ENCODE results near the gene BCAN.

Gene BCAN

DNA sequence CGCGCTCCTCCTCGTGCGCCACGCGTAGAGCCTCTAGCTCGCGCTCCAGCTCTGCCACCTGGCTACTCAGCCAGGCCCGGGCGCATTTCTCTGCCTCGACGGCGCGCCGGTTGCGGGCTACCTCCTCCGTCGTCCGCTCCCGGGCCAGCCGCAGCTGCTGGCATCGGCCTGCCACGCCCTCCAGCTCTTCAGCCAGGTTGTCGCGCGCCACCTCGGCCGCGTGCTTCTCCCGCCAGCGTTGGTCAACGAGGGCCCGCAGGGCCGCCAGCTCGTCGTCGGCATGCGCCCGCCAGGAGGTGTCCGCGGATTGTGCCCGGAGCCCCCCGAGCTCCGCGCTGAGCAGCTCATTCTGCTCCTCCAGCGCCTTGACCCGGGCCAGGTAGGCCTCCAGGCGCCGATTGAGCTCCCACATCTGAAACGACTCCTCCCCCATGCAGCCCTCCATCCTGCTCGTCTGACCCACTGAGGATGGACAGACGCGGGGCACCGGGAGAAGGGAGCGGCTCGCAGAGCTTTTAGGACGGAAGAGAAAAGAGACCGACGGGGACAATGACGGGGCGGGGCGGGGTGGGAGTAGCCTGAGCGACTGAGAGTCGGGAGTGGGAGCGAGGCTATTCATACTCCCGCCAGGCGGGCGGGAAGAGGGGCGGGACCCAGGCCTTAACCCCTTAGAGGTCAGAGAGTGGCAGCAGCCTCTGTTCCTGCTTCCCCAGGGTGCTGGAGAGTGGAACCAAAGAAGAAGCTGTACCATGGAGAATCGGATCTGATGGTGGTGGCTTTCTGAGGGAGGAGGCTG lies 35.1 kb downstream of the BCAN start, which contains the start of gene NES:
Gene NES (minus strand): TSS at position 588 of the 796 bp plus-strand sequence. CDS start 143 bp downstream, at position 445.
- Mint-ChIP-seq H3K27me3 (peaks cover 17% of the 10 kb centered on the region), H3K27ac (no peak within 1 kb of the TSS), H3K36me3 (no peaks in the 10 kb centered on the region), H3K9me3 (no peaks in the 10 kb centered on the region), H3K4me1 (peaks cover 8% of the 10 kb centered on the region), H3K4me3 (peak within 1 kb of the TSS; percentile 33)
- DNase-seq (ENCODE audit: low spot score in 2 of 2), result no peak
- no peak for ATAC-seq (ENCODE audit: low read depth)

DNA sequence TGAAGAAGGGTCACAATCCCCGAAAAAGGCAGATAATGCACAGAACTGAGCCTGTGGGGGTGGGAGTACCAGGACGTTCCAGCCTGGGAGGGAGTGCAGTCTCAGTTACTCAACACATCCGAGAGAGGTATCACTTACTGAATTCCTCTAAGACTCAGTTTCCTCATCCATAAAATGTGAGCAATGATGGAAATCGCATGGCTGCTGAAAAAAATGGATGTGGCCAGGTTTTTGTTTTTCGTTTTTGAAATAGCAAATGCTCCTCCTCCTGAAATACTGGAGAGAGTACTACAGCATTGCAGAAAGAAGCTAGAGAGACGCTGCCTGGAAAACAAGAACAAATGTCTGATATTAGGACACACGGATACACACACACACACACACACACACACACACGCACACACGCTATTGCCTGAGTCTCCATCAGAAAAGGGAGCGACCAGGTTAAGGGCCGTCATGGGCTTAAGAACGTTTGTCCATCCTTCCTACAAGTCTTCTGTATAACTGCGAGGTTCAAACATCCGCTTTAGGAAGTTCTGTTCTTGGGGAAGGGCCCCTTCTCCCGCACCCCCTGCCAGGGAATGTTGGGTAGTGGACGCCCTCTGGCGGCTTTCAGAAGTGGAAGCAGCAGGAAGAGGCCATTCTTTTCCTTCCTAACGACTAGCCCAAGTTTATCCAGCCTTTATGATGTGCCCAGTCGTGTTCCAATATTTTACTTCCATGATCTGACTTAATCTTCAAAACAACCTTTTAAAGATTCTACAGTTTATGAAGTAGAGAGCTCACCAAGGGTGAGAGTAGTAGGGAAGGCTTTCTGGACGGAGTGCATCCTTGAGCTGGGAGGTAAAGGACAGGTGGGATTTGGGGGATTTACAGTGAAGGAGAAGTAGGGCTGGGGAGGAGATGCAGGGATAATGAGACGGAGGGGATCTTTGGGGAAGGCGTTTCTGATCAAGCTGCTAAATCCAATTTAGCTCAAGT lies 36.0 kb downstream of the BCAN start:
- H3K9me3 Mint-ChIP-seq, result no peaks in the 10 kb centered on the region
- peaks cover 8% of the 10 kb centered on the region for H3K4me1 Mint-ChIP-seq
- H3K36me3 Mint-ChIP-seq, result no peaks in the 10 kb centered on the region
- H3K27me3 Mint-ChIP-seq, result peaks cover 18% of the 10 kb centered on the region
- DNase-seq (ENCODE audit: low spot score in 2 of 2), result no peak
- H3K27ac Mint-ChIP-seq, result no peak overlapping the region
- no peak overlapping the region for H3K4me3 Mint-ChIP-seq
- no peak for ATAC-seq (ENCODE audit: low read depth)

- Mint-ChIP-seq H3K4me1 (peaks cover 15% of the 10 kb centered on the region), H3K9me3 (no peaks in the 10 kb centered on the region), H3K27ac (no peak overlapping the region), H3K36me3 (no peaks in the 10 kb centered on the region), H3K4me3 (no peak overlapping the region), H3K27me3 (peaks cover 29% of the 10 kb centered on the region)
- DNase-seq (ENCODE audit: low spot score in 2 of 2), result no peak
- ATAC-seq (ENCODE audit: low read depth), result no peak
These were observed 38.1 kb downstream of the BCAN start for GRCh38 chr1:156680056-156680455.

- no peak overlapping the region for H3K4me3 Mint-ChIP-seq
- H3K27me3 Mint-ChIP-seq, result peaks cover 27% of the 10 kb centered on the region
- ATAC-seq (ENCODE audit: low read depth), result no peak
- peaks cover 15% of the 10 kb centered on the region for H3K4me1 Mint-ChIP-seq
- DNase-seq (ENCODE audit: low spot score in 2 of 2), result no peak
- no peaks in the 10 kb centered on the region for H3K36me3 Mint-ChIP-seq
- H3K27ac Mint-ChIP-seq, result no peak overlapping the region
- no peaks in the 10 kb centered on the region for H3K9me3 Mint-ChIP-seq
These were observed 39.5 kb downstream of the BCAN start for GRCh38 chr1:156681196-156681960.

DNA sequence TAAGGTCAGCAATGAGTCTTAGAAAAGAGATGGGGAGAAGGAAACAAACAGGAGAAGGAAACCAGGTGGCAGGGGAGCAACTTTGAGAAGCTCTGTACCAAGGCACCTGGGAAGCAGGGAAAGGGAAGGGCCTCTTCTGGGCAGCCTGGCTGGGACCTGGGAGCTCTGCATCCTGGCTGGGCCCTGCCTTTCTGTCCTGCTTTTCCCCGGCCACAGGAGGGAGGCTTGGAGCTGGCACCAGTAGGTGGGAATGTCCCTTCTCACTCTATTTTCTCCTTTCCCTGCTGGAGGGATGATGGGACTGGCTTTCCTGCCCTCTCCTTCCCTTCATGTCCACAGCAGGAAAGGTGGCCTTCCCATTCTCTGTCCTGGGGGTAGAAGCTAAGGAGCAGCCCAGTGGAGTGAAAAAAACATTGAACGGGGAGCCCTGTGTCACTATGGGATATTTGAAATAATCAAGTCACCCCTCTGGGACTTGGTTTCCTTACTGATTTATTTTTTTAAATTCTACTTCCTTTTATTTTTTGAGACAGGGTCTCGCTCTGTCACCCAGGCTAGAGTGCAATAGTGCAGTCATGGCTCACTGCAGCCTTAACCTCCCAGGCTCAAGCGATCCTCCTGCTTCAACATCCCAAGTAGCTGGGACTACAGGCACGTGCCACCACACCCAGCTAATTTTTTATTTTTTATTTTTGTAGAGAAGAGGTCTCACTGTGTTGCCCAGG lies 40.4 kb downstream of the BCAN start:
- Mint-ChIP-seq H3K4me3 (no peak overlapping the region), H3K9me3 (no peaks in the 10 kb centered on the region), H3K27ac (no peak overlapping the region), H3K36me3 (no peaks in the 10 kb centered on the region), H3K4me1 (peaks cover 15% of the 10 kb centered on the region), H3K27me3 (peaks cover 26% of the 10 kb centered on the region)
- DNase-seq (ENCODE audit: low spot score in 2 of 2) (no peak), ATAC-seq (ENCODE audit: low read depth) (peak; percentile 29)

DNA sequence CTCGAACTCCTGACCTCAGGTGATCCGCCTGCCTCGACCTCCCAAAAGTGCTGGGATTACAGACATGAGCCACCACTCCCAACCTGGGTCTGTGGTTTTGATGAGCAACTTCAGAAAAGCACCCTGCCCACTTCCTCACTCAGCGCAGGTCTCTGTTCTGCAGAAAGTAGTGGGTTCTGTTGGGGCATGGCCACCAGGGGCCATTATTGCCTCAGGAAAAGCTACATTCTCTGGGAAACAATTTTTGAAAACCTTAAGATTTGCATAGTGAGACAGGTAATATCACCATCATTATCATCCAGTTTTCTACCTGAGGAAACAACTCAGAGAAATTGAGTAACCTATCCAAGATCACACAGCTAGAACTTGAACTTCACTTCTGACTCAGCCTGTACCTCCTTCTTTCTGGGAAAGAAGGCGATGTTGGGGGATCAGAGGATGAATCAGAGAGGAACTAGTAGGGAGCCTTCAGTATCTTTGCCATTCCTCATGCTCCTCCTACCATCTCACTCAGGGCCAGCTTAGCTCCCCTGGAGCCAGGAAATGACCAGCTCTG lies 42.4 kb downstream of the BCAN start:
- H3K4me3 Mint-ChIP-seq, result no peak overlapping the region
- peaks cover 7% of the 10 kb centered on the region for H3K4me1 Mint-ChIP-seq
- H3K36me3 Mint-ChIP-seq, result no peaks in the 10 kb centered on the region
- no peaks in the 10 kb centered on the region for H3K9me3 Mint-ChIP-seq
- peaks cover 23% of the 10 kb centered on the region for H3K27me3 Mint-ChIP-seq
- DNase-seq (ENCODE audit: low spot score in 2 of 2), result no peak
- ATAC-seq (ENCODE audit: low read depth), result peak; percentile 58
- no peak overlapping the region for H3K27ac Mint-ChIP-seq

GRCh38 chr1:156689035-156689952 lies 47.4 kb downstream of the BCAN start:
- Mint-ChIP-seq H3K9me3 (no peaks in the 10 kb centered on the region), H3K27ac (no peak overlapping the region), H3K36me3 (no peaks in the 10 kb centered on the region), H3K4me3 (peak overlapping the region; percentile 32), H3K4me1 (peaks cover 16% of the 10 kb centered on the region), H3K27me3 (peaks cover 36% of the 10 kb centered on the region)
- ATAC-seq (ENCODE audit: low read depth) (peak; percentile 95), DNase-seq (ENCODE audit: low spot score in 2 of 2) (peak; percentile 74 to 75)

DNA sequence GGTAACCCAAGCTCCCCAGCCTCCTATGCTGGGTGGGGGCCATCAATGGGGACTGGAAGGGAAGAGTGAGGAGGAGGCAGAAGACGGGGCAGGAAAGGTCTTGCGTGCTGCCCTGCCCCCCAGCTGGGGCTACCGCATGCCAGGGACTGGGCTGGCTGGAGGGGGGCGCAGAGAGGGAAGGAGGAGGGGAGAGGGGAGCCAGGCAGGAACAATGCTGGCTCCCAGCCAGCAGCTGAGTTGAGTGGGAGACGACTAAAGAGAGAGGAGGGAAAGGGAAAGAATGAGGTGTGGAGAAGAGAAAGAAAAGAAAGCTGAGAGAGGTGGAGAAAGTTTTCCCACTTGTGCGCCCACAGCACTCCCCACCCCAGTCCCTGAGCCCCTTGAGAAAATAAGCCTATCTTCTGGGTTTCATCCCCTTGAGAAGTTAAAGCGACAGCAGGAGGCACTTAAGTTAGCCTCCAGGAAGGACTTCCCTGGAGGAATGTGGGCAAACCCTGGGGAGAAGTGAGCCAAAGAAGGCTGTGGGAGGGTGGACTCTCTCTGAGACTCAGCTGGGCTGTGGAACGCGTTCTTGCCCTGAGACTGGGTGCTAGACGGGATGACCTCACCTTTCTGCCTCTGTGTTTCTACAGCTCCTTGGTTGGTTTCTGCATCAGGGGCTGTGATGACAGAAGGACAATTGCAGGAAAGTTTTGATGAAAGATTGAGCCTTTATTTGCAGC lies 48.2 kb downstream of the BCAN start:
- ATAC-seq (ENCODE audit: low read depth) (no peak), DNase-seq (ENCODE audit: low spot score in 2 of 2) (no peak)
- Mint-ChIP-seq H3K27me3 (peaks cover 34% of the 10 kb centered on the region), H3K4me3 (no peak overlapping the region), H3K27ac (no peak overlapping the region), H3K9me3 (no peaks in the 10 kb centered on the region), H3K4me1 (peaks cover 13% of the 10 kb centered on the region), H3K36me3 (peaks cover 2% of the 10 kb centered on the region)

DNA sequence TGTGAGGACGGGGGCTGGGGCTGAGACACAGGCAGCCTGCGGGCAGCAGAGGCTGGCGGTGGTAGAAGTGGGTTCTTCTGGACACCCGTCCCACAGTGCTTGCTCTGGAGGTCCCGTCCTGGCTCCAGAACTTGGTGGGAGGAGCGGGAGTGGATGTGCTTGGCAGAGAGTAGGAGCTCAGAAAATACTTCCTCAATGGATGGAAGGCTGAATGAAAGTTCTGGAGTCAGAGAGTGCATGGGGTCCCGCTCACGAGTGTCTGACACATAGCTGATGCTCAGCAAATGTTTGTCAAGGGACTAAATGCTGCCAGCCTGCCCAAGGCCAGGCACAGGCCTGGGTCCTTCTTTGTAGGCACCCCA lies 48.7 kb downstream of the BCAN start:
- H3K4me3 Mint-ChIP-seq, result no peak overlapping the region
- no peak for ATAC-seq (ENCODE audit: low read depth)

GRCh38 chr1:156691191-156691590 lies 49.3 kb downstream of the BCAN start:
- Mint-ChIP-seq H3K36me3 (peaks cover 2% of the 10 kb centered on the region), H3K9me3 (no peaks in the 10 kb centered on the region), H3K27ac (no peak overlapping the region), H3K4me3 (no peak overlapping the region), H3K27me3 (peaks cover 34% of the 10 kb centered on the region), H3K4me1 (peaks cover 13% of the 10 kb centered on the region)
- DNase-seq (ENCODE audit: low spot score in 2 of 2) (no peak), ATAC-seq (ENCODE audit: low read depth) (no peak)

More for the DNA sequence above, 48.7 kb downstream of the BCAN start:
- Mint-ChIP-seq H3K36me3 (peaks cover 2% of the 10 kb centered on the region), H3K4me1 (peaks cover 13% of the 10 kb centered on the region), H3K9me3 (no peaks in the 10 kb centered on the region), H3K27me3 (peaks cover 34% of the 10 kb centered on the region), H3K27ac (no peak overlapping the region)
- DNase-seq (ENCODE audit: low spot score in 2 of 2), result no peak

DNA sequence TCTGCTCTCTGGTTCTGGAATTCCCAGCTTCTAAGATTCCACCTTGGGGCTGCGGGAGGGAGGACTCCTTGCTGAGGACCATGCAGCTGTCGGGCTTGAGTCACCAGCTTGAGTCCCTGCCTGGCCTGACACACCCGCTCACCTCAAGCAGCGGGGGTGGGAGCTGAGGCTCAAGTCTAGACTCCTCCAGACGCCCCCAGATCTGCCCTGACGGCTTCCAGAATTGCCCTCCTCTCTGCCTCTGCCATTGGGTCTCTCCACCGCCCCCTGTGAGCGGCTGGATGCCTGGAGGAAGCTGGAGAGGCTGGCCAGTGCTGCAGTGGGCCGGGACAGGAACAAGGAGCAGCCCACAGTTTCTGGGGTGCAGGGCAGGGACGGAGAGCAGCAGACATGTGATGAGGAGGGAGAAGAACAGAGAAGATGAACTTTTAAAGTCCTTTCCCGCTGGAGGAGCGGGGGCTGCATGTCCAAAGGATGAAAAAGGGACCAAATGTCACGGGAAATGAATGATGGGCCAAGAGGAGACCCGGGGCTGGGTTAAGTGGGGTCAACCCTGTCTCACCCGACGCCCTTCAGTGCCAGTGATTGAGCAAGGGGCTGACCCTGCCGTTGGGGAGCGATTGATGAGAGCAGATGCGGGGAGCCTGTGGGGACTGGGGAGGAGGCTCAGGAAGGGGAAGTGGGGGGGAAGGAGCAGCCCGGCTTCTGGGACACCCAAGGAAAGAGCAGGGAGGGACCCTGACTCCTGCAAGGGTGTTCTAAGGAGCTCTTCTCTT lies 49.9 kb downstream of the BCAN start:
- Mint-ChIP-seq H3K4me1 (peaks cover 13% of the 10 kb centered on the region), H3K9me3 (no peaks in the 10 kb centered on the region), H3K4me3 (no peak overlapping the region), H3K36me3 (peaks cover 3% of the 10 kb centered on the region), H3K27me3 (peaks cover 36% of the 10 kb centered on the region), H3K27ac (no peak overlapping the region)
- ATAC-seq (ENCODE audit: low read depth), result no peak
- no peak for DNase-seq (ENCODE audit: low spot score in 2 of 2)
